ENCODE measurements around the gene ZNF525. TPM values are rescaled to one million over a fixed set of nuclear protein-coding genes. Genes with fewer than 3 reads are reported as not detected.
"Not testable (repeated sequence)": the region's sequence is repeated elsewhere in the genome, so short reads cannot be mapped to it uniquely, and the experiment has no call there.

The ZNF525 gene
- total RNA-seq, 2 donors from 2014 or later: 11.1 to 14.3 TPM

- not testable (repeated sequence) for H3K27me3 Mint-ChIP-seq; DNase-seq; H3K9me3 ChIP-seq (ENCODE audit: control insufficient read depth, low read length, poor library complexity, severe bottlenecking); H3K4me3 Mint-ChIP-seq; ATAC-seq; H3K4me1 Mint-ChIP-seq; H3K27ac Mint-ChIP-seq; H3K36me3 Mint-ChIP-seq (ENCODE audit: low read depth)
Measured at GRCh38 chr19:53420520-53421315, 55.2 kb downstream of the ZNF525 start.

DNA sequence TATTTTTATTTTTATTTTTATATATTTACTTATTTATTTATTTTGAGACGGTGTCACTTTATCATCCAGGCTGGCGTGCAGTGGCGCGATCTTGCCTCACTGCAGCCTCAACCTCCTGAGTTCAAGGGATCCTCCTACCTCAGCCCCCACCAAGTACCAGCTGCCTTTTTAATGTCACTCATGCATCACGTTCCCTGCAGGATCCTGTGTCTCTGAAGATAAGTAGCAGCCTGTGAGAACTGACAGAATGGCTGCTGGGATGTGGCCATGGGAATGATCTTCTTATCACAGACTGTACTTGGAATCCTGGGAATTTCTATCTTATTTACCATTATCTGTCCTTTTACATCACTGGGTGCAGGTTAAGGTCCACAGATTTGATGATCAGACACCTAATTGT lies 57.0 kb downstream of the ZNF525 start:
- ATAC-seq (no peak), DNase-seq (no peak)
- H3K4me3 Mint-ChIP-seq: no peak overlapping the region
- H3K27ac Mint-ChIP-seq: no peak overlapping the region
- no peaks in the 10 kb centered on the region for H3K4me1 Mint-ChIP-seq
- H3K9me3 ChIP-seq (ENCODE audit: control insufficient read depth, low read length, poor library complexity, severe bottlenecking): peaks cover 4% of the 10 kb centered on the region
- H3K27me3 Mint-ChIP-seq: no peaks in the 10 kb centered on the region
- H3K36me3 Mint-ChIP-seq (ENCODE audit: low read depth): no peaks in the 10 kb centered on the region

- not testable (repeated sequence) for ATAC-seq
Measured at GRCh38 chr19:53423074-53423473, 57.6 kb downstream of the ZNF525 start.

DNA sequence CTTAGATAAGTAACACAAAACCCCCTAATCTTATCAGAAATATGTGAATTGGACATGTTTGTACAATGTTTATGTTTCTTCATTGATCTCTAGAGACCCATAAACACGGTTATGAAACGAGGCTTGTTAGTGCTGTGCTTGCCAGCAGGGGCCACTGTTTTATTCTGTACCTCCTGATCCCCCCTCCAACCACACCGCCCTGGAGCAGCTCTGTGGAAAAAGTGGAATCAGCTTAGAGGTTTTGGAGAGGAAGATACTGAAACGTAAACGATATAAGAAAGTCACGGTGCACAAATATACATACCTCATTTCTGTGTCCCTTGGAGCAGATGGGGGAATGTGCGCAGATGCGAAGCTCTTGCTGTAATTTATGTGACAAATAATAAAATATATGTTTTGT lies 58.2 kb downstream of the ZNF525 start:
- ATAC-seq; DNase-seq; H3K27me3 Mint-ChIP-seq; H3K27ac Mint-ChIP-seq; H3K36me3 Mint-ChIP-seq (ENCODE audit: low read depth); H3K4me1 Mint-ChIP-seq; H3K9me3 ChIP-seq (ENCODE audit: control insufficient read depth, low read length, poor library complexity, severe bottlenecking); H3K4me3 Mint-ChIP-seq: not testable (repeated sequence)

More at GRCh38 chr19:53423074-53423473, 57.6 kb downstream of the ZNF525 start:
- DNase-seq; H3K4me3 Mint-ChIP-seq; H3K4me1 Mint-ChIP-seq; H3K27me3 Mint-ChIP-seq; H3K36me3 Mint-ChIP-seq (ENCODE audit: low read depth); H3K9me3 ChIP-seq (ENCODE audit: control insufficient read depth, low read length, poor library complexity, severe bottlenecking); H3K27ac Mint-ChIP-seq: not testable (repeated sequence)

GRCh38 chr19:53424968-53425597 lies 59.6 kb downstream of the ZNF525 start:
- H3K36me3 Mint-ChIP-seq (ENCODE audit: low read depth): no peaks in the 10 kb centered on the region
- no peaks in the 10 kb centered on the region for H3K27me3 Mint-ChIP-seq
- H3K9me3 ChIP-seq (ENCODE audit: control insufficient read depth, low read length, poor library complexity, severe bottlenecking): no peaks in the 10 kb centered on the region
- DNase-seq (peak; percentile 30 to 49 (median 41)), ATAC-seq (peak; percentile 89)
- H3K27ac Mint-ChIP-seq: no peak overlapping the region
- H3K4me1 Mint-ChIP-seq: no peaks in the 10 kb centered on the region
- H3K4me3 Mint-ChIP-seq: no peak overlapping the region

GRCh38 chr19:53431399-53432087 lies 66.0 kb downstream of the ZNF525 start, which contains the start of gene ZNF761:
Gene ZNF761 (plus strand): TSS chr19:53431984. CDS start chr19:53447269, 15,285 bp downstream.
- peak within 1 kb of the TSS; percentile 94 for H3K4me3 Mint-ChIP-seq
- H3K27me3 Mint-ChIP-seq: no peaks in the 10 kb centered on the region
- peaks cover 11% of the 10 kb centered on the region for H3K4me1 Mint-ChIP-seq
- H3K9me3 ChIP-seq (ENCODE audit: control insufficient read depth, low read length, poor library complexity, severe bottlenecking): no peaks in the 10 kb centered on the region
- peak; percentile 98 for ATAC-seq
- peak; percentile 97 to 98 (median 98) for DNase-seq
- H3K36me3 Mint-ChIP-seq (ENCODE audit: low read depth): peaks cover 2% of the 10 kb centered on the region
- H3K27ac Mint-ChIP-seq: peak within 1 kb of the TSS; percentile 96

- Mint-ChIP-seq H3K27me3 (no peaks in the 10 kb centered on the region), H3K4me1 (peaks cover 11% of the 10 kb centered on the region), H3K4me3 (peak overlapping the region; percentile 94), H3K27ac (peak overlapping the region; percentile 96), H3K36me3 (ENCODE audit: low read depth) (peaks cover 2% of the 10 kb centered on the region)
- H3K9me3 ChIP-seq (ENCODE audit: control insufficient read depth, low read length, poor library complexity, severe bottlenecking): no peaks in the 10 kb centered on the region
- peak; percentile 45 for ATAC-seq
- DNase-seq: peak in 1 of 3 donors; percentile 5
Measured at GRCh38 chr19:53432088-53432661, 66.7 kb downstream of the ZNF525 start.

Other genes starting within 250 kb of the ZNF525 start
- gene ZNF415, start 232.8 kb upstream of the ZNF525 start, total RNA-seq: under 1 TPM in 1 of 2 donors, not detected in 1; 0.62 TPM
- 1 to 10 TPM; 1.8 to 1.9 TPM for gene ZNF347, start 206.7 kb upstream of the ZNF525 start, total RNA-seq
- 1 to 10 TPM in 1 of 2 donors, under 1 TPM in 1; 0.78 to 2.4 TPM for gene ZNF665, start 172.3 kb upstream of the ZNF525 start, total RNA-seq
- gene ZNF677, start 110.8 kb upstream of the ZNF525 start, total RNA-seq: 1 to 10 TPM in 1 of 2 donors, under 1 TPM in 1; 0.94 to 5.7 TPM
- not detected for gene VN1R2, start 107.4 kb upstream of the ZNF525 start, total RNA-seq
- gene VN1R4, start 98.0 kb upstream of the ZNF525 start, total RNA-seq: not detected
- 1 to 10 TPM; 6.5 to 6.9 TPM for gene ZNF845, start 32.0 kb upstream of the ZNF525 start, total RNA-seq
- gene ZNF765, start 29.4 kb downstream of the ZNF525 start, total RNA-seq: 1 to 10 TPM; 6.7 to 7.7 TPM
- 1 to 10 TPM; 5.7 to 7.8 TPM for gene ZNF761, start 66.3 kb downstream of the ZNF525 start, total RNA-seq
- gene ZNF813, start 102.0 kb downstream of the ZNF525 start, total RNA-seq: 1 to 10 TPM; 1.3 to 3.6 TPM
- 100 to 1,000 TPM; 179 to 183 TPM for gene ZNF331, start 172.4 kb downstream of the ZNF525 start, total RNA-seq

All from T-helper 17 cell (primary cell).